Smooth muscle cell (in vitro differentiated cells): Measurements from ENCODE around the gene TRPM8. TPM values are rescaled to one million over a fixed set of nuclear protein-coding genes. Genes with fewer than 3 reads are reported as not detected.

Experiments used
- DNase-seq: peaks from one replicate; lab custom pipeline; 2025; ENCODE audit not compliant: unreplicated experiment; lab: John Stamatoyannopoulos, UW
- H2AFZ ChIP-seq: fragments of 200-600 bp; sonication (generic); 2 replicates; pipeline ENCODE4 v1.6.0; 2016; ENCODE audit warnings: antibody characterized with exemption, low read depth, mild to moderate bottlenecking
- H3F3A ChIP-seq: fragments of 200-600 bp; sonication (generic); 2 replicates; pipeline ENCODE4 v1.6.0; 2017; ENCODE audit warnings: antibody characterized with exemption, low read depth
- H3K27ac ChIP-seq: fragments of 200-600 bp; sonication (generic); 2 replicates; pipeline ENCODE4 v1.5.1; 2016; ENCODE audit warnings: low read depth, mild to moderate bottlenecking
- H3K27me3 ChIP-seq: fragments of 200-600 bp; sonication (generic); 2 replicates; pipeline ENCODE4 v1.6.1; 2016; ENCODE audit warnings: low read depth, mild to moderate bottlenecking
- H3K36me3 ChIP-seq: fragments of 200-600 bp; sonication (generic); 2 replicates; pipeline ENCODE4 v1.5.1; 2016; ENCODE audit warnings: low read depth
- H3K4me1 ChIP-seq: fragments of 200-600 bp; sonication (generic); 2 replicates; pipeline ENCODE4 v1.5.1; 2016; ENCODE audit warnings: low read depth
- H3K4me2 ChIP-seq: fragments of 200-600 bp; sonication (generic); 2 replicates; pipeline ENCODE4 v1.6.0; 2016; ENCODE audit warnings: mild to moderate bottlenecking
- H3K4me3 ChIP-seq: fragments of 200-600 bp; sonication (generic); 2 replicates; pipeline ENCODE4 v1.5.1; 2016; ENCODE audit warnings: mild to moderate bottlenecking
- H3K79me2 ChIP-seq: fragments of 200-600 bp; sonication (generic); 2 replicates; pipeline ENCODE4 v1.6.0; 2016; ENCODE audit warnings: low read depth, mild to moderate bottlenecking
- H3K9ac ChIP-seq: fragments of 200-600 bp; sonication (generic); 2 replicates; pipeline ENCODE4 v1.6.0; 2016; ENCODE audit warnings: low read depth
- H3K9me3 ChIP-seq: fragments of 200-600 bp; sonication (generic); replicated peaks from 2 replicates; pipeline ENCODE4 v1.5.1; 2016; ENCODE audit warnings: low read depth
- H4K20me1 ChIP-seq: fragments of 200-600 bp; sonication (generic); 2 replicates; pipeline ENCODE4 v1.6.0; 2016; ENCODE audit warnings: low read depth
- CTCF ChIP-seq: fragments of 200-600 bp; sonication (generic); IDR thresholded peaks from 2 replicates; pipeline ENCODE4 v1.5.1; 2017; ENCODE audit warnings: borderline replicate concordance, mild to moderate bottlenecking, antibody characterized with exemption; ENCODE audit not compliant: insufficient read depth, poor library complexity, severe bottlenecking
- WGBS: methylation state at CpG from one replicate; pipeline ENCODE4 v1.1.7; 2016; ENCODE audit warnings: low lambda C conversion rate; 5-methylcytosine and 5-hydroxymethylcytosine counted together
- polyA plus RNA-seq: library from polyadenylated mRNA; unstranded; fragments of >200 nt; fragmentation: Nextera tagmentation; extraction: Ambion mirVana; gene quantifications from 2 replicates; pipeline ENCODE4 v1.2.1, GENCODE V29; 2016
- total RNA-seq: library from RNA; depleted of rRNA; stranded (reverse); fragments of >200 nt; gene quantifications from 2 replicates; pipeline ENCODE4 v1.2.3, GENCODE V29; 2014

The TRPM8 gene
- total and polyA plus RNA-seq, 2 experiments from 2014 or later: not detected

- Histone ChIP-seq H3K4me2 (no peak overlapping the region), H3K27ac (no peak overlapping the region)
These were observed 12.3 kb downstream of the TRPM8 start for GRCh38 chr2:233929352-233930022.

GRCh38 chr2:233934524-233934923 is 17.4 kb downstream of the TRPM8 start:
- no peak overlapping the region for H3K27ac ChIP-seq
- H3K4me1 ChIP-seq: no peaks in the 10 kb centered on the region
- H3K9me3 ChIP-seq: no peaks in the 10 kb centered on the region
- H3F3A ChIP-seq: no peaks in the 10 kb centered on the region
- H3K4me2 ChIP-seq: no peak overlapping the region
- H3K9ac ChIP-seq: no peak overlapping the region
- H3K27me3 ChIP-seq: peaks cover 13% of the 10 kb centered on the region
- H4K20me1 ChIP-seq: no peaks in the 10 kb centered on the region
- no peaks in the 10 kb centered on the region for H3K36me3 ChIP-seq
- 90% methylated on average over 1 of the region's 1 CpG for WGBS
- no peak overlapping the region for H2AFZ ChIP-seq
- DNase-seq: no peak
- no peaks in the 10 kb centered on the region for H3K79me2 ChIP-seq
- no peak for TF ChIP-seq CTCF
- H3K4me3 ChIP-seq: no peak overlapping the region

More at GRCh38 chr2:233929352-233930022, 12.3 kb downstream of the TRPM8 start:
- Histone ChIP-seq H3K36me3 (no peaks in the 10 kb centered on the region), H3K9ac (no peak overlapping the region), H4K20me1 (no peaks in the 10 kb centered on the region), H3F3A (no peaks in the 10 kb centered on the region), H3K9me3 (no peaks in the 10 kb centered on the region), H3K4me3 (no peak overlapping the region), H3K27me3 (peaks cover 29% of the 10 kb centered on the region), H3K79me2 (no peaks in the 10 kb centered on the region), H2AFZ (no peak overlapping the region), H3K4me1 (no peaks in the 10 kb centered on the region)
- WGBS: 42% methylated on average over 4 of the region's 4 CpGs
- no peak for DNase-seq
- TF ChIP-seq CTCF: no peak

GRCh38 chr2:233935426-233935825 is 18.3 kb downstream of the TRPM8 start:
- H2AFZ ChIP-seq: no peak overlapping the region
- no peaks in the 10 kb centered on the region for H3K36me3 ChIP-seq
- H3K79me2 ChIP-seq: no peaks in the 10 kb centered on the region
- no peak for TF ChIP-seq CTCF
- no peak for DNase-seq
- H3K9me3 ChIP-seq: no peaks in the 10 kb centered on the region
- 85% methylated on average over 1 of the region's 1 CpG for WGBS
- peaks cover 8% of the 10 kb centered on the region for H3K27me3 ChIP-seq
- H3K4me1 ChIP-seq: no peaks in the 10 kb centered on the region
- no peak overlapping the region for H3K4me3 ChIP-seq
- H3K9ac ChIP-seq: no peak overlapping the region
- H3F3A ChIP-seq: no peaks in the 10 kb centered on the region
- H3K27ac ChIP-seq: no peak overlapping the region
- H4K20me1 ChIP-seq: no peaks in the 10 kb centered on the region
- H3K4me2 ChIP-seq: no peak overlapping the region

GRCh38 chr2:233936089-233936488 is 18.9 kb downstream of the TRPM8 start:
- Histone ChIP-seq H3K4me2 (no peak overlapping the region), H3K79me2 (no peaks in the 10 kb centered on the region), H3K27ac (no peak overlapping the region), H3K4me3 (no peak overlapping the region), H3K9ac (no peak overlapping the region), H2AFZ (no peak overlapping the region), H3K36me3 (no peaks in the 10 kb centered on the region), H4K20me1 (no peaks in the 10 kb centered on the region), H3F3A (no peaks in the 10 kb centered on the region), H3K4me1 (no peaks in the 10 kb centered on the region), H3K27me3 (peaks cover 8% of the 10 kb centered on the region), H3K9me3 (no peaks in the 10 kb centered on the region)
- no peak for DNase-seq
- 88% methylated on average over 7 of the region's 7 CpGs for WGBS
- TF ChIP-seq CTCF: no peak
